ENCODE measurements around the gene CCL14. TPM values are rescaled to one million over a fixed set of nuclear protein-coding genes. Genes with fewer than 3 reads are reported as not detected.

The CCL14 gene
- total RNA-seq, 4 donors from 2014 or later: 33.5 to 48.7 (median 46.5) TPM

GRCh38 chr17:36001862-36002603 is 15.5 kb upstream of the CCL14 start:
- TF ChIP-seq CTCF (IDR thresholded peaks at IDR 0.05; ENCODE audit: low read depth): no peak

- no peak for TF ChIP-seq CTCF (IDR thresholded peaks at IDR 0.05; ENCODE audit: low read depth)
Observed at GRCh38 chr17:36001110-36001771, 14.7 kb upstream of the CCL14 start, which contains the start of gene CCL15. Gene CCL15, minus strand, starts transcription at chr17:36001553. Its CDS starts 61 bp downstream, at chr17:36001492.

- no peak for TF ChIP-seq CTCF (IDR thresholded peaks at IDR 0.05; ENCODE audit: low read depth)
Observed at GRCh38 chr17:36000732-36001109, 14.2 kb upstream of the CCL14 start.

- no peak for TF ChIP-seq CTCF (IDR thresholded peaks at IDR 0.05; ENCODE audit: low read depth)
Observed at GRCh38 chr17:35998756-35999155, 12.2 kb upstream of the CCL14 start.

- TF ChIP-seq CTCF (IDR thresholded peaks at IDR 0.05; ENCODE audit: low read depth): no peak
Observed at GRCh38 chr17:35998018-35998545, 11.6 kb upstream of the CCL14 start.

- TF ChIP-seq CTCF (IDR thresholded peaks at IDR 0.05; ENCODE audit: low read depth): no peak
Observed at GRCh38 chr17:35991075-35991474, 4.5 kb upstream of the CCL14 start.

- TF ChIP-seq CTCF (IDR thresholded peaks at IDR 0.05; ENCODE audit: low read depth): no peak
Observed at GRCh38 chr17:35988164-35988563, 1.6 kb upstream of the CCL14 start.

All from subcutaneous adipose tissue (tissue), 4 donors.